ENCODE measurements around the gene RBM19.

The RBM19 gene

DNA sequence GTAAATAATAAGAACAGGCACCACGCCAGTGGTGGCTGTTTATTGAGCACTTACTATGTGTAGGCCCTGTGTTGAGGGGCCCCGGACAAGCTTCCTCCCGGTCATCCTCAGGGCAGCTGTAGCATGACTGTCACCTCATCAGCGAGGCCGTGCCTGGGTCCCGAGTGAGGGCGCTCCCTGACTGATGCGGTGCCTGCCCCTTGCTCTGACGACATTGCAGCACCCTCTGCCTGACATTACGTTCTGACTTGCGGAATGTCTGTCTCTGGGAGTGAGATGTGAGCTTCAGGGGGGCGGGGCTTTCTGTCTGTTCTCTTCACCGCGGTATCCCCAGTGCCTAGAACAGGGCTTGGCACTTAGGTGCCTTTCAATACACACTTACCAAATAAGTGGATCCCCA is 167.6 kb downstream of the RBM19 start:
- Histone ChIP-seq H3K9me3 (ENCODE audit: control insufficient read depth, insufficient read depth, low read length) (no peaks in the 10 kb centered on the region), H3K4me1 (ENCODE audit: control insufficient read depth, low read length) (peaks cover 7% of the 10 kb centered on the region; the same call in 1 of the 2 replicates), H3K4me3 (ENCODE audit: low read length) (no peak overlapping the region), H4K20me1 (ENCODE audit: control insufficient read depth, insufficient read depth, low read depth, low read length) (no peaks in the 10 kb centered on the region), H3K4me2 (ENCODE audit: low read length) (no peak overlapping the region), H3K27ac (ENCODE audit: low read depth, low read length) (no peak overlapping the region), H3F3A (ENCODE audit: control insufficient read depth, insufficient read depth) (no peaks in the 10 kb centered on the region), H3K9me2 (replicated peaks; ENCODE audit: control insufficient read depth, low read length) (no peaks in the 10 kb centered on the region), H3K27me3 (ENCODE audit: control insufficient read depth, low read length) (peaks cover 3% of the 10 kb centered on the region; the same call in 1 of the 2 replicates), H3K36me3 (ENCODE audit: control insufficient read depth, low read length) (no peaks in the 10 kb centered on the region), H3K79me2 (ENCODE audit: control insufficient read depth, low read length) (no peaks in the 10 kb centered on the region)
- no peak for TF ChIP-seq EZH2phosphoT487 (IDR thresholded peaks at IDR 0.05; ENCODE audit: borderline replicate concordance, low read length)
- TF ChIP-seq, protein P1, sequence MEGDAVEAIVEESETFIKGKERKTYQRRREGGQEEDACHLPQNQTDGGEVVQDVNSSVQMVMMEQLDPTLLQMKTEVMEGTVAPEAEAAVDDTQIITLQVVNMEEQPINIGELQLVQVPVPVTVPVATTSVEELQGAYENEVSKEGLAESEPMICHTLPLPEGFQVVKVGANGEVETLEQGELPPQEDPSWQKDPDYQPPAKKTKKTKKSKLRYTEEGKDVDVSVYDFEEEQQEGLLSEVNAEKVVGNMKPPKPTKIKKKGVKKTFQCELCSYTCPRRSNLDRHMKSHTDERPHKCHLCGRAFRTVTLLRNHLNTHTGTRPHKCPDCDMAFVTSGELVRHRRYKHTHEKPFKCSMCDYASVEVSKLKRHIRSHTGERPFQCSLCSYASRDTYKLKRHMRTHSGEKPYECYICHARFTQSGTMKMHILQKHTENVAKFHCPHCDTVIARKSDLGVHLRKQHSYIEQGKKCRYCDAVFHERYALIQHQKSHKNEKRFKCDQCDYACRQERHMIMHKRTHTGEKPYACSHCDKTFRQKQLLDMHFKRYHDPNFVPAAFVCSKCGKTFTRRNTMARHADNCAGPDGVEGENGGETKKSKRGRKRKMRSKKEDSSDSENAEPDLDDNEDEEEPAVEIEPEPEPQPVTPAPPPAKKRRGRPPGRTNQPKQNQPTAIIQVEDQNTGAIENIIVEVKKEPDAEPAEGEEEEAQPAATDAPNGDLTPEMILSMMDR (IDR thresholded peaks at IDR 0.05; ENCODE audit: low read depth, low read length, poor library complexity, severe bottlenecking), result no peak

DNA sequence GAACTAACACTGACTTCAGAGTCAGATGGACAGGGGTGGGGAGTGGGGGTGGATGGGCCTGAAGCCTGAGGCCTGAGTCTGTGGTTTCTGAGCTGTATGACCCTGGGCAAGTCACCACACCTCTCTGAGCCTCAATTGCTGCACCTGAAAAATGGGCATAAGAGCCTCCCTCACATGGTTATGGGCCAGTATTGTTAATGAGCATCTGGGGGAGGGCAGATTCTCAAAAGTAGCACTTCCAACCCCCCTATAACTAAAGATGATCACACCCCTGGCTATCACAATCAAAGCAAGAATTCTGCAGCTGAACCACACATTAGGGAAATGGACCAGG is 168.6 kb downstream of the RBM19 start:
- Histone ChIP-seq H3K4me1 (ENCODE audit: control insufficient read depth, low read length) (peaks cover 7% of the 10 kb centered on the region; the same call in 1 of the 2 replicates), H3K27me3 (ENCODE audit: control insufficient read depth, low read length) (peaks cover 5% of the 10 kb centered on the region; the same call in 1 of the 2 replicates), H3K4me2 (ENCODE audit: low read length) (peak overlapping the region; percentile 27; the same call in 1 of the 2 replicates), H3F3A (ENCODE audit: control insufficient read depth, insufficient read depth) (no peaks in the 10 kb centered on the region), H3K27ac (ENCODE audit: low read depth, low read length) (no peak overlapping the region), H3K9me3 (ENCODE audit: control insufficient read depth, insufficient read depth, low read length) (no peaks in the 10 kb centered on the region), H4K20me1 (ENCODE audit: control insufficient read depth, insufficient read depth, low read depth, low read length) (no peaks in the 10 kb centered on the region), H3K9me2 (replicated peaks; ENCODE audit: control insufficient read depth, low read length) (no peaks in the 10 kb centered on the region), H3K36me3 (ENCODE audit: control insufficient read depth, low read length) (no peaks in the 10 kb centered on the region), H3K4me3 (ENCODE audit: low read length) (no peak overlapping the region), H3K79me2 (ENCODE audit: control insufficient read depth, low read length) (no peaks in the 10 kb centered on the region)
- TF ChIP-seq, protein P1 (IDR thresholded peaks at IDR 0.05; ENCODE audit: low read depth, low read length, poor library complexity, severe bottlenecking), result no peak
- TF ChIP-seq EZH2phosphoT487 (IDR thresholded peaks at IDR 0.05; ENCODE audit: borderline replicate concordance, low read length), result no peak

DNA sequence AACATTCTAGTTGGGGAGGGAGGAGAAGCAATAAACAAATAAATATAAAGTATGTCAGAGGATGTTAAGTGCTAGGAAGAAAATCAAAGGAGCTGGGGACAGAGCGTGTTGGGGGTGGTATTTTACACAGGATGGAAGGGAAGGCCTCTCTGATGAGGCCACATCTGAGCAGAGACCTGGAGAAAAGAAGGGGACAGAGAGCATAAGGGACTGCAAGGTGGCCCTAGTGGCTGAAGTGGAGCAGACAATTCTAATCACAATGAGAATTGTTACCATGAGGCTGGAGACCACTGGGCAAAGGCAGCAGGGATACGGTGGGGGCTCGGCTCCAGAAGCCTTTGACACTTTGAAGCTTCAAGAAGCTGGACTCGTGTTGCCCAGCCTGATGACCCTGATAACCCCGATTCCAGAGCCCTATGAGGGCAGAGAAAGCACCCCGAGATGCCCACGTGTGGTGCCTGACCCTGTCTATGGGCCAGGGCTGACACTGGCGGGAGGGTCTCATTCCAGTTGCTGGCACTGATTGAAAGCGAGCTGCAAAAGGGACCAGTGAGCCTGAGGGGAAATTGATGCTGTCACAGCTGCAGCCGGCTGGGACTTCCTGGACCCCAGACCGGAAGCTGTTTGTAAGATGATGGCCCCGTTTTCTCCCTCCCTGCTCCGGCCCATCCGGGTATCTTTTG is 169.1 kb downstream of the RBM19 start:
- no peaks in the 10 kb centered on the region for H3K9me3 ChIP-seq (ENCODE audit: control insufficient read depth, insufficient read depth, low read length)
- H3K4me2 ChIP-seq (ENCODE audit: low read length), result peak overlapping the region; percentile 27; the same call in 1 of the 2 replicates
- no peaks in the 10 kb centered on the region for H3K36me3 ChIP-seq (ENCODE audit: control insufficient read depth, low read length)
- H3F3A ChIP-seq (ENCODE audit: control insufficient read depth, insufficient read depth), result no peaks in the 10 kb centered on the region
- no peak overlapping the region for H3K27ac ChIP-seq (ENCODE audit: low read depth, low read length)
- no peaks in the 10 kb centered on the region for H4K20me1 ChIP-seq (ENCODE audit: control insufficient read depth, insufficient read depth, low read depth, low read length)
- no peaks in the 10 kb centered on the region for H3K79me2 ChIP-seq (ENCODE audit: control insufficient read depth, low read length)
- no peaks in the 10 kb centered on the region for H3K9me2 ChIP-seq (replicated peaks; ENCODE audit: control insufficient read depth, low read length)
- TF ChIP-seq, protein P1 (IDR thresholded peaks at IDR 0.05; ENCODE audit: low read depth, low read length, poor library complexity, severe bottlenecking), result no peak
- TF ChIP-seq EZH2phosphoT487 (IDR thresholded peaks at IDR 0.05; ENCODE audit: borderline replicate concordance, low read length), result no peak
- peaks cover 7% of the 10 kb centered on the region; the same call in 1 of the 2 replicates for H3K4me1 ChIP-seq (ENCODE audit: control insufficient read depth, low read length)
- H3K4me3 ChIP-seq (ENCODE audit: low read length), result no peak overlapping the region
- peaks cover 5% of the 10 kb centered on the region; the same call in 1 of the 2 replicates for H3K27me3 ChIP-seq (ENCODE audit: control insufficient read depth, low read length)
